C1 segment of cervical spinal cord (tissue), 14 donors: ENCODE measurements around the gene DNAJB11.
"Not testable (repeated sequence)": the region's sequence is repeated elsewhere in the genome, so short reads cannot be mapped to it uniquely, and the experiment has no call there.

Experiments
- DNase-seq, 14 donors: peaks; one replicate each; lab custom pipeline; 2025; lab: John Stamatoyannopoulos, UW

Gene DNAJB11

GRCh38 chr3:186617036-186617946 lies 46.8 kb downstream of the DNAJB11 start:
- peak in 13 of 14 donors; percentile 7 to 73 (median 36) for DNase-seq

GRCh38 chr3:186618318-186618938 lies 47.9 kb downstream of the DNAJB11 start:
- no peak for DNase-seq

- DNase-seq, result no peak
Measured at GRCh38 chr3:186619787-186620212, 49.3 kb downstream of the DNAJB11 start.

GRCh38 chr3:186620213-186621092 lies 49.9 kb downstream of the DNAJB11 start:
- DNase-seq, result no peak

GRCh38 chr3:186621894-186622650 lies 51.6 kb downstream of the DNAJB11 start:
- DNase-seq, result no peak

GRCh38 chr3:186622651-186623310 lies 52.3 kb downstream of the DNAJB11 start:
- DNase-seq, result no peak

GRCh38 chr3:186624598-186624997 lies 54.1 kb downstream of the DNAJB11 start:
- no peak for DNase-seq

- DNase-seq, result no peak
Measured at GRCh38 chr3:186625600-186626042, 55.1 kb downstream of the DNAJB11 start.

- no peak for DNase-seq
Measured at GRCh38 chr3:186626254-186626847, 55.8 kb downstream of the DNAJB11 start.

- no peak for DNase-seq
Measured at GRCh38 chr3:186627852-186628414, 57.4 kb downstream of the DNAJB11 start.

GRCh38 chr3:186628756-186629155 lies 58.2 kb downstream of the DNAJB11 start:
- no peak for DNase-seq

- no peak for DNase-seq
Measured at GRCh38 chr3:186630950-186631641, 60.6 kb downstream of the DNAJB11 start.

GRCh38 chr3:186633481-186633880 lies 63.0 kb downstream of the DNAJB11 start:
- DNase-seq, result no peak

GRCh38 chr3:186634207-186634606 lies 63.7 kb downstream of the DNAJB11 start:
- not testable (repeated sequence) for DNase-seq
